Chondrocyte (in vitro differentiated cells): ENCODE measurements around the gene SUSD5. TPM values are rescaled to one million over a fixed set of nuclear protein-coding genes. Genes with fewer than 3 reads are reported as not detected.

Experiments
- DNase-seq: peaks from one replicate; pipeline ENCODE4 v3.0.0; 2021; ENCODE audit warnings: mixed read lengths, low spot score
- H3K27ac Mint-ChIP-seq: one replicate; pipeline ENCODE4 v1.8.0; 2021; ENCODE audit warnings: mild to moderate bottlenecking, moderate library complexity, mixed read lengths; ENCODE audit not compliant: unreplicated experiment
- H3K27me3 Mint-ChIP-seq: 2 replicates; pipeline ENCODE4 v1.8.0; 2021; ENCODE audit warnings: low read depth, mixed read lengths
- H3K36me3 Mint-ChIP-seq: 2 replicates; pipeline ENCODE4 v1.8.0; 2021; ENCODE audit warnings: low read depth, mixed read lengths
- H3K4me1 Mint-ChIP-seq: 2 replicates; pipeline ENCODE4 v1.8.0; 2021; ENCODE audit warnings: low read depth, mild to moderate bottlenecking, mixed read lengths
- H3K4me3 Mint-ChIP-seq: one replicate; pipeline ENCODE4 v1.8.0; 2021; ENCODE audit warnings: mild to moderate bottlenecking, moderate library complexity, mixed read lengths; ENCODE audit not compliant: unreplicated experiment
- H3K9me3 Mint-ChIP-seq: 2 replicates; pipeline ENCODE4 v1.8.0; 2021; ENCODE audit warnings: low read depth, mixed read lengths
- total RNA-seq: library from RNA; stranded (reverse); gene quantifications from 3 replicates; pipeline ENCODE4 v1.2.1, GENCODE V29; 2021
- TF ChIP-seq, protein P1 (sequence below): fragments of 200-600 bp; sonication (generic); IDR thresholded peaks from 2 replicates; pipeline ENCODE4 v1.5.0; 2021; ENCODE audit warnings: antibody characterized with exemption, mild to moderate bottlenecking, moderate library complexity

The SUSD5 gene
- total RNA-seq, 1 donor from 2014 or later = 55.6 TPM

DNA sequence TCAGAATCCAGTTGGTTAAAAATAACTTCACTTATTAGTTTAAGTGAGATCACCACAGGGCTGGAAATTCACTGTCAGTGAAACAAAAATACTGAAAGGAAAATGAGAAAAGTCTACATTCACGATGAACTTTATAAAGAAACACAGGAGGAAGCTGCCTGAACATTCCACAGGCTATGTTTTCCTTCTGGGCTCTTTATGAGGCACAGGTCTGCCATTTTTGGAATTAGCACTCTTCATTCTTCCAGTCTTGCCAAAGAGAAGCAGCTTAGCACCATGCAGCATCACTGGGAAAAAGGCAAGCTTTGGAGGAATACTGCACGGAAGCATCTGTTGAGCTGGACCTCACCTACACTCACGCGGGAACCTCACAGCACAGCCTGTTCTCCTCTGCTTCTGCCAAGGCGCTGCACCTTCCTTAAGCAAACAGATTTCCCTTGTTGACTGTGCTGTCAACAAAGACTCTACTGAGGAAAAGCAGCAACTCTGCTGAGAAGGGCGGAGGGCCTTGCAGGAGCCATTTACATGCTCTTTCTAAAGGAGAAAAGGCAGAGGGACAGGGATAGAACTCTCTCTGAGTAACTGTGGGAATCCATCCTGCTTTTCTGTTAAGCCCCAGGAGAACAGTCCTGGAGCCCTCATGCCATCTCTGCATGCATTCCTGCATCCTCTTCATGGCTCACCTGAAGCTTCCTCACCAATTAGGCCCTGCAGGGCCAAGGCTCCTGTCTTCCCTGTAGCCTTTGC lies 15.7 kb downstream of the SUSD5 start:
- Mint-ChIP-seq H3K36me3 (peaks cover 16% of the 10 kb centered on the region), H3K4me1 (peaks cover 28% of the 10 kb centered on the region), H3K9me3 (no peaks in the 10 kb centered on the region), H3K27me3 (no peaks in the 10 kb centered on the region), H3K4me3 (peak overlapping the region; percentile 38), H3K27ac (peak overlapping the region; percentile 99)
- no peak for DNase-seq
- TF ChIP-seq, protein P1, sequence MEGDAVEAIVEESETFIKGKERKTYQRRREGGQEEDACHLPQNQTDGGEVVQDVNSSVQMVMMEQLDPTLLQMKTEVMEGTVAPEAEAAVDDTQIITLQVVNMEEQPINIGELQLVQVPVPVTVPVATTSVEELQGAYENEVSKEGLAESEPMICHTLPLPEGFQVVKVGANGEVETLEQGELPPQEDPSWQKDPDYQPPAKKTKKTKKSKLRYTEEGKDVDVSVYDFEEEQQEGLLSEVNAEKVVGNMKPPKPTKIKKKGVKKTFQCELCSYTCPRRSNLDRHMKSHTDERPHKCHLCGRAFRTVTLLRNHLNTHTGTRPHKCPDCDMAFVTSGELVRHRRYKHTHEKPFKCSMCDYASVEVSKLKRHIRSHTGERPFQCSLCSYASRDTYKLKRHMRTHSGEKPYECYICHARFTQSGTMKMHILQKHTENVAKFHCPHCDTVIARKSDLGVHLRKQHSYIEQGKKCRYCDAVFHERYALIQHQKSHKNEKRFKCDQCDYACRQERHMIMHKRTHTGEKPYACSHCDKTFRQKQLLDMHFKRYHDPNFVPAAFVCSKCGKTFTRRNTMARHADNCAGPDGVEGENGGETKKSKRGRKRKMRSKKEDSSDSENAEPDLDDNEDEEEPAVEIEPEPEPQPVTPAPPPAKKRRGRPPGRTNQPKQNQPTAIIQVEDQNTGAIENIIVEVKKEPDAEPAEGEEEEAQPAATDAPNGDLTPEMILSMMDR = no peak

DNA sequence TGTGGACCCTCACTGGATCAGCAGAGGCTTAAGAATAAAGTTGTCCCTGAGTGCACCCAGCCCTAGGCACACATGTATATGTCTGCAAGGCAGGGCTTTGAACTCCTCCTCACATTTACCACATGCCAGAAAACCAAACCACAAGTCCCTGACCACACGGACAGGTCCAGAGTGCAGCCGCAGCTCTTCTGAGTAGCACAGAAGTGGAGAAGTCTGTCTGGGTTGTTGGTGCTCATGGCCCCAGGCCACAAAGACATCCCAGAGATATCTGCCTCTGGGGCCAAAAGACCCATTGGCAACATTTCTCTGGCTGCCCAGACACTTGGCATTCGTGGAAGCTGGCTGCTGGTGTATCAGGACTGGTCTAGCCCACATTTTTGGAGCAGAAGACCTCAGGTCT lies 17.4 kb downstream of the SUSD5 start:
- no peak for DNase-seq
- Mint-ChIP-seq H3K4me3 (no peak overlapping the region), H3K36me3 (peaks cover 5% of the 10 kb centered on the region), H3K27ac (peak overlapping the region; percentile 22), H3K9me3 (no peaks in the 10 kb centered on the region), H3K27me3 (no peaks in the 10 kb centered on the region), H3K4me1 (peaks cover 32% of the 10 kb centered on the region)
- TF ChIP-seq, protein P1 = no peak

DNA sequence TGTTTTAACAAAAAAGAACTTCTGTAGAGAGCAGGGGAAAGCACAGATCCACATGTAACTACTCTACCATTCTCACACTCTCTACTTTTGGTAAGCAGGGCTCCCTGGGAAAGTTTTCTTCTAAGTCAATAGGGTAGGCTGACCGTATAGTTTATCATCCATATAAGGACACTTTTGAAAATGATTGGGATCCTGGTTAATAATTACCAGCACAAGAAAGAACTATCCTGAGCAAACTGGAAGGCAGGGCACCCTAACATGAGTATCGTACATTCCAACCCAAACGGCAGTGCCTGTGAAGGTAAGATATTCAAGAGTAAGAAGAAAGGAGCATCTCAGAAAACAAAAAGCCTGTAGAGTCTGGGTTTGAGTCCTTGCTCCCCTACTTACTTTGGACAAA lies 22.1 kb downstream of the SUSD5 start:
- peak overlapping the region; percentile 41 for H3K27ac Mint-ChIP-seq
- TF ChIP-seq, protein P1 = no peak
- no peak for DNase-seq
- peaks cover 10% of the 10 kb centered on the region for H3K36me3 Mint-ChIP-seq
- peaks cover 8% of the 10 kb centered on the region for H3K4me1 Mint-ChIP-seq
- no peak overlapping the region for H3K4me3 Mint-ChIP-seq
- H3K9me3 Mint-ChIP-seq = no peaks in the 10 kb centered on the region
- H3K27me3 Mint-ChIP-seq = no peaks in the 10 kb centered on the region

DNA sequence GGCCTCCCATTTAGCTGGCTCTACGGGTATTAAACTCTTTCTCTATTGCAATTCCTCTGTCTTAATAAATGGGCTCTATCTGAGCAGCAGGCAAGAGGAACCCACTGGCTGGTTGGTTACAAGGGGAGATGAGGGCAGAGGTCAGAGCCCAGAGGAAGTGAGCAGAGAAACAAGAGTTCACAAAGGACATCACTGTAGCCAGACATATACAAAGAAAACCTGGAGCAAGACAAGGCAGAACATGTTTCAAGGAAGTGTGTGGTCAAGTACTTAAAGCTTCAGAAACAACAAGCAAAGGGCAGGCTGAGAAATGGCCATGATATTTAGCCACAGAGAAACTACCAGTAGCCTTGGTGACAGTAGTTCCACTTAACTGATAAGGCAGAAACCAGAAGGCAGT lies 24.3 kb downstream of the SUSD5 start:
- DNase-seq = no peak
- no peak overlapping the region for H3K4me3 Mint-ChIP-seq
- H3K9me3 Mint-ChIP-seq = no peaks in the 10 kb centered on the region
- no peak overlapping the region for H3K27ac Mint-ChIP-seq
- peaks cover 4% of the 10 kb centered on the region for H3K4me1 Mint-ChIP-seq
- H3K27me3 Mint-ChIP-seq = no peaks in the 10 kb centered on the region
- peaks cover 9% of the 10 kb centered on the region for H3K36me3 Mint-ChIP-seq
- TF ChIP-seq, protein P1 = no peak

DNA sequence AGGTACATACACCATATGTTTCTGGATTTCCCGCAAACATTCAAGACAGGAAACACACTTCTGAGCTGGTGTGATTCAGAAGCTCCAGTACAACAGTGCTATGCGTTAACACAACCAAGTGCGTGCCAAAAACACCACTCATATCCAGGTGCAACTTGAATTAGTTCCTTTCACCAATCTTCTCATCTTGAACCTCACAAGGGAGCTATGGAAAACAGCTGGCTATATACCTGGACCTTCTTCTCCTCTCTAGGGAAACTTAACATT lies 31.3 kb downstream of the SUSD5 start:
- peaks cover 10% of the 10 kb centered on the region for H3K9me3 Mint-ChIP-seq
- no peaks in the 10 kb centered on the region for H3K27me3 Mint-ChIP-seq
- DNase-seq = no peak

More for the DNA sequence above, 31.3 kb downstream of the SUSD5 start:
- TF ChIP-seq, protein P1 = no peak
- Mint-ChIP-seq H3K4me3 (no peak overlapping the region), H3K36me3 (peaks cover 7% of the 10 kb centered on the region), H3K27ac (peak overlapping the region; percentile 60), H3K4me1 (peaks cover 26% of the 10 kb centered on the region)
